Fibroblast of lung (primary cell): Measurements from ENCODE around the gene MEIOSIN.

Source experiments
- EZH2 ChIP-seq: IDR thresholded peaks from 2 replicates; pipeline ENCODE4 v1.5.1; 2012; ENCODE audit warnings: low read length, control low read depth, mild to moderate bottlenecking; ENCODE audit errors: missing control alignments
- TF ChIP-seq, protein P1 (sequence below), 2 donors: IDR thresholded peaks in 1 of 2; conservative IDR thresholded peaks in 1 of 2; 1 replicate in 1 of 2; 2 replicates in 1 of 2; pipeline ENCODE4 v1.5.1; 2011 to 2012; ENCODE audit warnings: low read length in 2 of 2, control low read depth in 1 of 2, inconsistent platforms in 1 of 2, low read depth in 1 of 2, mild to moderate bottlenecking in 1 of 2

DNA sequence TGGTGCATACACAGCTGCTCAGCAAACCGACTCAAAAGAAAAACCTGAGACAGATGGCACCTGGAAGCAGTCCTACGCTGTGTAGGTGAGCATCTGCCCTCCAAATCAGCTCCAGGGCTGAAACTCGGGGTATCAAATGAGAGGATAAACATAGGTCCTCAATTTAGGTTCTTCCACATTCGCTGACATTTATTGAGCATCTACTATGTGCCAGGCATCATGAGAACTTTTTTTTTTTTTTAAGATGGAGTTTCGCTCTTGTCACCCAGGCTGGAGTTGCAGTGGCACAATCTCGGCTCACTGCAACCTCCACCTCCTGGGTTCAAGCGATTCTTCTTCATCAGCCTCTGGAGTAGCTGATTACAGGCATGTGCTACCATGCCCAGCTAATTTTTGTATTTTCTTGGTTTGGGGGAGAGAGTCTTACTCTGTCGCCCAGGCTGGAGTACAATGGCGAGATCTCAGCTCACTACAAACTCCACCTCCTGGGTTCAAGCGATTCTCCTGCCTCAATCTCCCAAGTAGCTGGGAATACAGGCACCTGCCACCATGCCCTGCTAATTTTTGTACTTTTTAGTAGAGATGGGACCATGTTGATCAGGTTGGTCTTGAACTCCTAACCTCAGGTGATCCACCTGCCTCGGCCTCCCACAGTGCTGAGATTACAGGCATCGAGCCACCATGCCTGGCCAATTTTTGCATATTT lies 27.4 kb upstream of the MEIOSIN start:
- TF ChIP-seq, protein P1, sequence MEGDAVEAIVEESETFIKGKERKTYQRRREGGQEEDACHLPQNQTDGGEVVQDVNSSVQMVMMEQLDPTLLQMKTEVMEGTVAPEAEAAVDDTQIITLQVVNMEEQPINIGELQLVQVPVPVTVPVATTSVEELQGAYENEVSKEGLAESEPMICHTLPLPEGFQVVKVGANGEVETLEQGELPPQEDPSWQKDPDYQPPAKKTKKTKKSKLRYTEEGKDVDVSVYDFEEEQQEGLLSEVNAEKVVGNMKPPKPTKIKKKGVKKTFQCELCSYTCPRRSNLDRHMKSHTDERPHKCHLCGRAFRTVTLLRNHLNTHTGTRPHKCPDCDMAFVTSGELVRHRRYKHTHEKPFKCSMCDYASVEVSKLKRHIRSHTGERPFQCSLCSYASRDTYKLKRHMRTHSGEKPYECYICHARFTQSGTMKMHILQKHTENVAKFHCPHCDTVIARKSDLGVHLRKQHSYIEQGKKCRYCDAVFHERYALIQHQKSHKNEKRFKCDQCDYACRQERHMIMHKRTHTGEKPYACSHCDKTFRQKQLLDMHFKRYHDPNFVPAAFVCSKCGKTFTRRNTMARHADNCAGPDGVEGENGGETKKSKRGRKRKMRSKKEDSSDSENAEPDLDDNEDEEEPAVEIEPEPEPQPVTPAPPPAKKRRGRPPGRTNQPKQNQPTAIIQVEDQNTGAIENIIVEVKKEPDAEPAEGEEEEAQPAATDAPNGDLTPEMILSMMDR (conservative IDR thresholded peaks at IDR 0.05 in 1 of 2, IDR thresholded peaks at IDR 0.05 in 1 of 2; ENCODE audit: low read depth in 1 of 2, low read length in 2 of 2): no peak
- no peak for TF ChIP-seq EZH2
